ENCODE data around the gene DPCD. TPM values are rescaled to one million over a fixed set of nuclear protein-coding genes. Genes with fewer than 3 reads are reported as not detected.

DPCD gene
- total RNA-seq, 1 experiment from 2014 or later: 39.5 TPM

- Histone ChIP-seq H3K9me3 (ENCODE audit: control insufficient read depth in 1 of 2, insufficient read depth in 1 of 2, low read depth in 1 of 2, low read length in 2 of 2) (no peaks in the 10 kb centered on the region), H3K4me2 (ENCODE audit: low read length) (no peak overlapping the region), H3K79me2 (ENCODE audit: insufficient read depth, low read length) (no peaks in the 10 kb centered on the region), H3K9ac (ENCODE audit: low read length) (no peak overlapping the region), H2AFZ (ENCODE audit: low read depth, low read length, poor library complexity, severe bottlenecking) (no peak overlapping the region), H3K4me3 (replicated peaks in 1 of 2; ENCODE audit: low read depth in 1 of 2, low read length in 2 of 2) (no peak overlapping the region), H3K36me3 (ENCODE audit: control insufficient read depth in 1 of 2, insufficient read depth in 2 of 2, low read length in 2 of 2) (no peaks in the 10 kb centered on the region), H3K9me2 (ENCODE audit: insufficient read depth) (no peaks in the 10 kb centered on the region), H3K4me1 (ENCODE audit: control insufficient read depth in 1 of 2, insufficient read depth in 2 of 2, low read length in 2 of 2) (peaks cover 4 to 5% of the 10 kb centered on the region in 2 experiments; a peak in 3 of 4 replicates), H3K27me3 (ENCODE audit: insufficient read depth, low read length) (no peaks in the 10 kb centered on the region; the same call in 1 of the 2 replicates), H4K20me1 (ENCODE audit: insufficient read depth) (no peaks in the 10 kb centered on the region), H3K27ac (ENCODE audit: low read depth, low read length) (no peak overlapping the region)
- DNase-seq (ENCODE audit: low read depth, low spot score): no peak
- intact Hi-C loops (cut with micrococcal nuclease): no loop called here
- TF ChIP-seq FOSL1 (IDR thresholded peaks at IDR 0.05; ENCODE audit: low read depth) (no peak), ZBTB33 (IDR thresholded peaks at IDR 0.05; ENCODE audit: extremely low read depth, insufficient replicate concordance, low read length) (no peak), ZFX (IDR thresholded peaks at IDR 0.05) (no peak), CEBPB (IDR thresholded peaks at IDR 0.05; ENCODE audit: low read depth) (no peak), ZNF274 (IDR thresholded peaks at IDR 0.05; ENCODE audit: low read depth, low read length) (no peak), JUND (IDR thresholded peaks at IDR 0.05) (no peak), TCF7L2 (IDR thresholded peaks at IDR 0.05; ENCODE audit: borderline replicate concordance, extremely low read depth, insufficient read depth, insufficient read length) (no peak), POLR2A (IDR thresholded peaks at IDR 0.05; ENCODE audit: borderline replicate concordance, extremely low read depth, insufficient read depth, insufficient read length) (no peak), SRF (IDR thresholded peaks at IDR 0.05; ENCODE audit: low read depth) (no peak), SP1 (IDR thresholded peaks at IDR 0.05; ENCODE audit: low read depth) (no peak), ATF3 (IDR thresholded peaks at IDR 0.05) (no peak), CBX3 (IDR thresholded peaks at IDR 0.05; ENCODE audit: low read depth) (no peak), ELF1 (IDR thresholded peaks at IDR 0.05; ENCODE audit: borderline replicate concordance, low read depth) (no peak), EGR1 (IDR thresholded peaks at IDR 0.05; ENCODE audit: low read depth) (no peak), EZH2 (IDR thresholded peaks at IDR 0.05) (no peak), MAX (IDR thresholded peaks at IDR 0.05) (no peak), EZH2phosphoT487 (IDR thresholded peaks at IDR 0.05; ENCODE audit: borderline replicate concordance) (no peak), SIN3A (IDR thresholded peaks at IDR 0.05; ENCODE audit: low read depth) (no peak)
- ChIA-PET RAD21 (ENCODE audit: low non-redundant PET in 1 of 2, low total read pairs in 2 of 2, uncharacterized antibody in 2 of 2, unreplicated experiment in 2 of 2) (no interaction called here), CTCF (no interaction called here), POLR2A (no interaction called here)
- no peak for ATAC-seq
- no TSS peak for BruUV-seq (replicated peaks)
Observed at GRCh38 chr10:101564490-101564991, 23.6 kb upstream of the DPCD start.

Measured in HCT116 (cell line).